Activated T-cell treated with anti-CD3 and anti-CD28 coated beads, Interleukin-2, amount 50 U/mL, for 1 hour (primary cell): ENCODE data around the gene MTCL1.

Source experiments
- DNase-seq: peaks from one replicate; pipeline ENCODE4 v3.0.0-alpha.2; 2020

Gene MTCL1

DNA sequence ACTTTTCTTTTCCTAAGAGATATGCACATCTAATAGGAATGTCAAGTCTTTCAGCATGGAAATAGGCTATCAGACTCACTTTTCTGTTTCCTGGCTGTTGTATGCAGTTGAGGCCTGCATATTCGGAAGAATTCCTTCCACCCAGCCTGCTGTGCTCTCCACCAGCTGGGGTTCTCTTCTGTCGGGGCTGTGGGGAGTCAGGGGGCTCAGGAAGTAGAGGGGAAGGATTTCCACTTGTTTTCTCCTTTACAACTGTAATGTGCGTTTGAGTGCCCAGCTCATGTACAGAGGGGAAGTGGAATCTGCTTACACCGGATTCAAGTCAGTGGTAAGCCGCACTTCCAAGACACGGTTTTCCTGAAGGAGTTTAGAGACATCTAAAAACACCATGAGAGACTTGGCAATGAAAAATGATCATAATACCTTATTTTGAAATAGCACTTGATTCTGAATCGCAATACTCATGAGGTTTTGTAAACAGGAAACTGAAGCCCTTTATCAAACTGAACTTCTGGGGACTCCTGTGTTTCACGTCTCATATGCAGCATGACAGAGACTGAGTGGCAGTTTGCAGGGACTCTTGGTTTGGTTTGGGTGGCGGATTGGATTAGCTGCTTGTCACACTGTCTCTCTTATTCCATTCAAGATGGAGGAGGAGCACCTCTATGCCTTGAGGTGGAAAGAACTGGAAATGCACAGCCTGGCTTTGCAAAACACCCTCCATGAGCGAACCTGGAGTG is 90.4 kb downstream of the MTCL1 start:
- DNase-seq = no peak

DNA sequence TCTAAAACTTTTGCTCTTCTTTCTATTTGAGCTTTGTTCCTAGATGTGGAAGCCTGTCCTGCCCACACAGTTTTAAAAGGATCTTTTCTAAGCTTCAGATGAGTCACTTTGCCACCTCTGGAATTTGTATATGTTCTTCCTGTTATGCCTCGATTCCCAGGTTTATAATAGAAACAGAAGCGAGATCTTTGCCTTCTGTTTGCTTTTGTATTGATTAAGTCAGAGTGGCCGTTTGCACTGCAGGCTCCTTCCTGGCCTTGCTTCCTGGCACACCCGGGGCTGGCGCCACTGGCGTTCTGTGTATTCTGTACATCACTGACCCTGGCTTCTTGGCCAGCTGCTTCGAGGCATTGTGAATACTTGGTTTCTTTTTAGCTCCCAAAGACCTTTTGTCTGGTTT is 91.8 kb downstream of the MTCL1 start:
- no peak for DNase-seq

DNA sequence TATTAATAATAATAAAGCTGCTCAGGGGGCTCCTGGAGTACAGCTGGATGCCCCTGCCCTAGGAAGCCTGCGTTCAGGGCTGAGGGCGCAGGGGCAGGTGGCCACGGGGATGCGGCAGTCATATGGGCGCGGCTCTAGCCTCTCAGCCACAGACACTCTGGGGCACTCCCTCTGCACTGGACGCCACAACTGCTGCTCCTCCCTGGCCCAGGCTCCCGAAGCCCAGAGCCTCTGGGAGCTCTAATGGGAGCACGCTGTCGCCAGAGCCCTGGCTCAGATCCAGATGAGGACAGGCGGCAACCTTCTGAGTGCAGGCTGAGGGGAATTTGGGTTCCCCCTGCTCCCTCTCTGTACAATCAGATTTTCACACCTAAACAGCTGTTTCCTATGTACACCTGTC is 93.6 kb downstream of the MTCL1 start:
- DNase-seq = no peak

DNA sequence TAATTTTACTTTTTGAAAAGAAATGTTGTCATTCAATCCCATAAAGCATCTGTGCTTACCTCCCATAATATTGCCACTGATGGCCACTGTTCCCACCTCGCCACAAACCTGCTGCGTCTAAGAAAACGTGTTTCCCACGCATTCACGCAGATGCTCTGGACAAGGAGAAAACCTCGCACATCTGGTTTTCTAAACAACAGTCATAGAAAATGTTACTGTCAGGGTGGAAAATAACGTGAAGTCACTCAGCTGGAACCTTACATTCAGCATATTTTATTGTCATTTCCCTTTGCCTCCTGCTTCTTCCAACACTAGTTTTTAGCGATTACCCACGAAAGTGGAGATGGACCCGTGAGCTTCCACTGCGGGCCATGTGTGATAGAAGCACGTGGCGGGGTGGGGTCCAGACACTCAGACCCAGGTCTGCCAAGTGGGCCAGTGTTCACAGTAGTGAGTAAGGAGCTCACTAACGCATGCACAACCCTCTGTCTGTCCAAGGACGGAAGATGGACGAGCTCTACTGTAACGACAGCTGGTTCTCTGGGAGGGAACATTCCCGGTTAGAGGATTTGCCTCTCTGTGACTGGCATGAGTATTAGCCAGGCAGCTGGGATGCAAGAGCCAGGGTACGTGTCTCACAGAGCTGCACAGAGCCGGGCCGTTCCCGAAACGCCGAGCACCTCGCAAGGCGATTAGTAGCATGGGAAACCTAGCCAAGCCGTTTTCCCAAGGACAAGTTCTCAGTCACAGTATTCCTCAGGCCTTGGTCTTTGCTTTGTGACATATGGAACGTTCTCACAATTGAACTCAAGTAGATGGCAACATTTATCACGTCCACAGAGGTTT is 94.5 kb downstream of the MTCL1 start:
- no peak for DNase-seq

DNA sequence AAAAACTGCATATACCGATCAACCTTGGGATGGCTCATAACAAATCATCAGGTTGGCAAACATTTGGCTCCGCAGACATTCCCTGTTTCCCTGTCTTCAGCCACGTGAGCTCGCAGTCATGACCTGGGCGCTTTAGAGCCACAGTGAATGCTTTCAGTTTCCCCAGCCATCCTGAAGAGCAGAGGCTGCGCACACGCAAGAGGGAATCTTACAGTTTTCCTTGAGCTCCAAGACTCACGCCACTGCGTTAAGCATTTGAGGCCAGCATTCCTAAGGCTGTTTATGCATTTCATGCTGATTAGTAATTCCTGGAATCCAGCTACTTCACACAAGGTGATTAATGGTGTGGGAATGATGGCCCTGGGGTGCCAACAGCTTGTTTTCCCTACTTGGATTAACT is 95.1 kb downstream of the MTCL1 start:
- DNase-seq = no peak

DNA sequence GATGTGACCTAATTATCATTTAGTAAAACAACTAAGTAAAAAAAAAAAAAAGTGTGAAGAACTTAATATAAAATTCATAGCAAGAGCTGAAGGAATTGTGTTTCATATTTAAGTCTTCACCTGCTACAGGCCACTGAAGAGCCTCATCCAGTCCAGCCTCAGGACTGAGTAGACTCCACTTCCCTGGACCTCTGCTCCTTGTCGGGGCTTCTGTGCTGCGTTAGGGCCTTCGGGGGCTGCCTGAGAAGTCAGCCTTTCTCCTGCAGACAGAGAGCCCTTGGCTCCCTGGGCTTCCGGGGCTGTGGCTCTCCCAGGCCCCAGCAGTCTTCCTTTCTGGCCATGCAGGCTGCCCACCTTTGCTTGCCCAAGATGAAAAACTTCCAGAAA is 95.5 kb downstream of the MTCL1 start:
- no peak for DNase-seq

DNA sequence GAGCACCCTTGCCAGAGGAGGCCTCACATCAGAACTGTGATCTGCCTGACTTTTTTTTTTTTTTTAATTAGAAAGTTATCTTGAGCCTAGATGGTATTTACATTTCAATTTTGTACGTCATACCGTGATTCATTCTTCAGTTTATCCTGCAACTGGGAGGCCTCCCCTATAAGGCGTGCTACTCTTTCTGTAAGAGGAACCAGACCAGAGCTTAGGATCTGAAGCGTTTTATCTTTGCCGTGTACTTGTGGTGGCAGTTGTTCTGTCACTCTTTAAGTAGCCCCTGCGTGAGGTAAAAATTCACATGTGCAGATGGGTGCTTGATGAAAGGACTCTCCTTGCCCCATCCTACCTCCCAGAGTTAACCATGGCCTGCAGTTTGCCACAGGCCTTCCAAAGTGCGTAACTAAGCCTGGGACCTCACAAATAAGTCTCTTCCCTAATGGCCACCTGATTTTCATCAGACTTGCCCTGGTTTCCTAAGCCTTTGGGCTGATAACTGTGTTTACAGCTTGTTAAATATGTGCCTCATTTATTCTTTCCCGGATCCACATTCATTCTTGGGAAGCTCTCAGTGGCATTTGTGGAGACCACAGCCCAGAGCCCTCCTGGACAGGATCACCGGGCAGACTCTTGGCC is 96.0 kb downstream of the MTCL1 start:
- no peak for DNase-seq

DNA sequence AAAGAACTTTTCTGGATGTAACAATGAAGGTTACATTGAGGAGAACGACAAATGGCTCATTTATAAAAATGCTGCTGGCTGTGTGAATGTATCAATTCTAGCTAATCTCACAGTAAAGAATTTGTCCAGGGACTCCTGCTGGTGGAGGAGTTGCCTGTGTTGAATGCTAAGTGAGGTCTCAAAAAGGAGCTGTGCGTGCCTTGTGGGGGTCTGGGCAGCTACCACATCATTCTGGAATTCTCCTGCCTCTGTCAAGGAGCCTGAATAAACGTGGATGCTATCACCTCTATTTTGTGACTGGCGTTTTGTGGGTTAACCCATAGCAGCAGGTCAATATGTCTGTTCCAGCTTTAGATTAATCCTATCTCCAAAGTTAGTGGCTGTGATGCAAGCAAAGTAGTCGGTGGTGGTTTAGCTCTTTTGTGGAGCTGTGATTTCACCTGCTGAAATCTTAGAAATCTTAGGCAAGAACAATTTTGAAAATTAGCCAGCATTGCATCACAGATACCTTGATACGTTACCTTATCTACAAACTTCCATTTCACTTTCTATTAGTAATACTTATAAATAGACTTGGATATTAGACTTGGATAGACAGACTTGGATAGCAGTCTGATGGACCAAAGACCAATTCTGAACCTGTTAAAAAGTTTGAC is 96.8 kb downstream of the MTCL1 start:
- no peak for DNase-seq

DNA sequence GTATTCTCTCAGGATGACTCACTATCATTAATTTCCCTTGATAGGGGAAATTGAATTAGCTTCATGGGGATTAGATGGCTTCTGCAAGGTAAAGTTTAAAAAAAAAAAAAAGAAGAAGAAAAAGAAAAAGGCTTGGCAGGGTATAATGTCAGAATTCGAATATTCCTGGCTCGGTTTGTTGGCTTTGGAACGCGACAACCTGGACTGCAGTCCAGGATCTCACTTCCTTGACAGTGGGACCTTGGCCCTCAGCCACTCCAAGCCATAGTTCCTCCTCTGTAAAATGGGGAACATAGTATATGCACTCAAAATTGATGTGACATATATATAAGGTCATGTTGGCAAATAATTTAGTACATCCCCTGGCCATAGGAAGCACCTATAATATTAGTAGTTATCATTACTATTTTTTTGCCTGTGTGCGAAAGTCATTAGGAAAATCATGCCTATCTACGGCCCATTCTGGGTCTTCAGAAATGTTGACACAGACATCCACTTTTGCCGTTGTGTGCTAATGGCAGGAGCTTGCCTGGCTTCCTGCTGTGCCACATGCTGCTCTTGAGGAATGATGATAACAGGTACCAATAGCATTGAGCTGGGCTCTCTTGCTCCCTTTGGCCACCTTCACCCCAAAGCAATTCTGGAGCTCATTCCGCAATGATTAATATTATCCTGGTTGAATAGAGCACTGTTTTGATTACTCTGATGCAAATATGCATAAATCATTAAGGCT is 97.9 kb downstream of the MTCL1 start:
- no peak for DNase-seq

DNA sequence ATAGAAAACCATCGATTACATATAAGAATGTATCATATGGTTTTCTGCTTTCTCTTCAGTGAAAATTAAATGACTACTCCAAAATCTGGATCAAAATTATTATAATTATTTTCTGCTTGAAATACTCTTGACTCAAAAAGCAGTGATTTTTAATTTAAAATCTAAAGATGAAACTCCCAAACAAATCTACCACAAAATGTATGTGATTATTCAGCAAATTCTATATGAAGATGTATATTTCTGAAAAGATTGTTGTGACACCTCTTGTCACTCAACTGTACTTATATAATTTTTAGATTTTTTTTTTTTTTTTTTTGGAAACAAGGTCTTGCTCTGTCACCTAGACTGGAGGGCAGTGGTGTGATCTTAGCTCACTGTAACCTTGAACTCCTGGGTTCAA is 98.6 kb downstream of the MTCL1 start:
- no peak for DNase-seq

DNA sequence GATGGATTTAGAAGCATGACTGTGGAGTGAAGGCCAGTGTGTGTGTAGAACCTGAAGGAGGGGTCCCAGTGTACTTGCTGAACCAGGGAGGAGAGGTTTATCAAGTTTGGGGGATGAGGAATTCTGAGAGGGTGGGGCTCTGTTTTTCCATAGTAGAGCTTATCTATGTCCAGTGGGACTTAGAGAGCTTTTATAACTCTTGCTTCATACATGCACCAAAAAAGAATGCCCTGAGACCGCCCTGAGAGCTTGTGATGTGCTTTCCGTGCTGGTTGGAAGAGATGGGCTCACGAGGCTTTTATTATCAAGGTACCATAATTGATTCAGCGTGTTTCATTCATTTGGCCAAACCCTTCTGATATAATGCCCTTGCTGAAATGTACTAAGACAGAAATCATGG is 100.2 kb downstream of the MTCL1 start:
- DNase-seq = no peak

DNA sequence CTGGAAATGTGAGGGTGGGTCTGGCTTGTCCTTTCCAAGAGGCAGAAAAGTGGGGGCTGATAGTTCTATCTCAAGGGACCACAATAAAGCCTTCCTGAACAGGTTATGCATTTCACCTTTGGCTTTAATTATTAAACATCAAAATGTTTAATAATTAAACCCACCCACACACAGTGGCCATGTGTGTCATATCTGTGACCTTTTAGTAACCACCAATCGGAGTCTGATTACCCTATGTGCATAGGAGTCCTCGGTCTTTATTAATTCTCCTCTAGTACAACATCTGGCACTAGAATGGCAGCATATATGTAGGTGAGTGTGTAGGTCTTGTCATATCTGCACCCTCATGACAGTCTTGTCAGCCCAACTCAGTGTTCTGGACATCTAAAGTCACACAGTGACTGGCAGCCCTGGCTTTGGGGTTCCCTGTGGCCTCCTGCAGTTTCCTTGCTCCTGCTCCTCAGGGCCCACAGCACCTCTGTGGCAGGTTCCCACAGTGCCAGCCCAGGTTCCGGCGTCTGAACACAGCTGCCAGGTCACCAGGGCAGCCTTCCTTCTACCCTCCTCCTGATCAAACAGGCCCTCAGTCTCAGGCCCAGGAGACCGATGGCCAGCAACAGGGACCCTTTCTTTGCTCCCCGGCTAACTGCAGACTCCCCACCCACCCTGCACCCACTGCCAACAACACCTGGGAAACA is 100.9 kb downstream of the MTCL1 start:
- DNase-seq = no peak

DNA sequence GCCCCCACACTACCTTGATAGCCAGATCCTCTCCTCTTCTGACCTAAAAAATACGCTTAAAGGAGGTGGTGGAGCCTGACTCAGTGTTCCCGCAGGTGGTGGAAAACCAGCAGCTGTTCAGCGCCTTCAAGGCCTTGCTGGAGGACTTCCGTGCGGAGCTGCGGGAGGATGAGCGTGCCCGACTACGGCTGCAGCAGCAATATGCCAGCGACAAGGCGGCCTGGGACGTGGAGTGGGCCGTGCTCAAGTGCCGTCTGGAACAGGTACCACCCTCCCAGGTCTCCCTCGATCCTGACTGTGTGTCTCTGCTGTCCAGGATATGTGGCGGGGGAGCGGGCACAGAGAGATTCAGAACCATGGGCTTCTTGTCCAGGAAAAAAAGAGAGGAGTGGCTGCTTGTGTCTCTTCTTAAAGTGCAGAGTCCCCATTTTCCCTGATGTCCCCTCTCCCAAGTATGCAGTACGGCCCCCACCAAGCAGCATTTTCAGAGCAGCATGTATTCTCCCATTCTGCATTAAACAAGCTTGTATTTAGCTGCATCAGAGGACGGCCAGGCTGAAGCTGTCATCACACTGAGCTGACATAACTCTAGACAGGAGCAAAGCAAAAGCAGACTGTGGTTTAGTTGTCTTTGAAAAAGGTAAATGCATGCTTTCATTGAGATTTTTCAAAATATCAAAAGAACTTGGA is 101.6 kb downstream of the MTCL1 start:
- DNase-seq = no peak

DNA sequence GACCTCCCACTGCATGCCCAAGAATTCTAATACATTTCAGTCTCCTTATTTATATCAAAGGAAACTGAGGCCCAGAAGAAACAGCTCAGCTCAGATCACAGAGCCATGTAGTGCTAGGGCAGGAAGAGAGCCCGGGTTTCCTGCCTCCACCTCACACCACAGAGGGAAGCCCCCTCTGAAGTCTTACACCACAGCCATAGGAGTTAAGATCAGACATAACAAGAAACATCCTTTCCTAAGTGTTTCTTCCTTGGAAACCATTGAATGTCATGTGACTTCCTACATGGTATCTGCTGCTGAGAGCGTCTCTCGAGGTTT is 102.1 kb downstream of the MTCL1 start:
- DNase-seq = no peak

DNA sequence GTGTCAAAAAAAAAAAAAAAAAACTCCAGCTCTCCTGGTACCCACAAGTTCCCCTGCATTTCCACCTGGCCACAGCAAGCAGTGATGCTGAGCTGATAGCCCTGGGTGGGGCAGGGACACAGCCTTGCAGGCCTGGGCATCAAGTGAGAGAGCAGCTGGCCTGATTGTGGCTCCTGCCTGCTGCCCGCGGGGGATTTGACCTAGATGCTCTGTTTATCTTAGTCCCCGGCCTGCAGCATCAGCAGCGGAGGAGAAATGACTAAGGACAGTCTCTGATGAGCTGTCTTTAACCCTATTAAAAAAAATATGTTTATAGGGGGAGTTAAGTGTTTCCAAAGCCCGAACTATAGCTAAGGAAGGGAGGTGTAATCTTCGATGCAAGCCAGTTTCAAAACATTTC is 102.6 kb downstream of the MTCL1 start:
- no peak for DNase-seq

DNA sequence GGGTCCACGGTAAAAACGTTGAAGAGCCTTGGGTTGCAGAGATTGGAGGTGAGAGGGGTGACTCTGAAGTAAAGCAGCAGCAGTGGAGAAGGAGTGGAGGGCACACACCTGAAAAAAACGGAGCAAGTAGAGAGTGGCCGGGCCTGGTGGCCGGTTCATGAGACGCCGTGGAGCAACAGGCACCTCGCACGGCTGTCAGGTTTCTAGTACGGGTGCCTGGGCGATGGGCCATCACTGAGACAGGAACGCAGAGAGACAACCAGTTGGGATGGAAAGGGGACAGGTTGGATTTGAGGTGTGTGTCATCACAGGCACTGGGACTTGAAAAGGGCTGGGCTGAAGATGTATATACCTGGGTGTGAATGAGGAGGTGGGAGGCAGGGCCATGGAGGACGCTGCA is 104.2 kb downstream of the MTCL1 start:
- DNase-seq = no peak

DNA sequence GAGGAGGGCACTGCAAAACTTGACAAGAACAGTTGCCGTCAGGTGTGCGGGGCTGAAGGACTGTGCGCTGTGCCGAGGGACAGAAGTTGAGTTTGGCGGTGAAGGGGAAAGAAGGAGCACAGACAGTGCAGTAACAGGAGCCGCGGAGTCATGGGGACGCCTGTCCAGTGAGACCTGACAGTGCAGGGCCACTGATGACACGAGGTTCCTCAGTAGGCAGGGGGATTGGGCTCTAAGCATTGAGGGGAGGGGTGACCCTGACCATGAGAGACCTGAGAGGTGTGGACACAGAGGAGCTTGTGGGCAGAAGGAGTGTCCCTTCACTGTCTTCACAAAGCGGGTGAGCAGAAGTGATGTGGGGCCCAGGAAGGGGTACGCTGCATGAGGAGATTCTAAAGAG is 104.8 kb downstream of the MTCL1 start:
- DNase-seq = no peak

DNA sequence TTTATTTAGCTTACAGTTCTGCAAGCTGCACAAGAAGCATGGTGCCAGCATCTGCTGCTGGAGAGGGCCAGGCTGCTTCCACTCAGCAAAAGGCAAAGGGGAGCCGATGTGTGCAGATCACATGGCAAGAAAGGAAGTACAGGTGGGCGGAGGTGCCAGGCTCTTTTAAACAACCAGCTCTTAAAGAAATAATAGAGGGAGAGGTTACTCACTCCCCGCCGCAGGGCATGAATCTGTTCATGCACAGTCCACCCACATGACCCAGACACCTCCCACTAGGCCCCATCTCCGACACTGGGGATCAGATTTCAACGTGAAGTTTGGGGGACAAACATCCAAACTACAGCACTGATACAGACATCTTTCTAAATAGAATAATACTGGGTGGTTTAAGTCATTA is 105.8 kb downstream of the MTCL1 start:
- DNase-seq = no peak

DNA sequence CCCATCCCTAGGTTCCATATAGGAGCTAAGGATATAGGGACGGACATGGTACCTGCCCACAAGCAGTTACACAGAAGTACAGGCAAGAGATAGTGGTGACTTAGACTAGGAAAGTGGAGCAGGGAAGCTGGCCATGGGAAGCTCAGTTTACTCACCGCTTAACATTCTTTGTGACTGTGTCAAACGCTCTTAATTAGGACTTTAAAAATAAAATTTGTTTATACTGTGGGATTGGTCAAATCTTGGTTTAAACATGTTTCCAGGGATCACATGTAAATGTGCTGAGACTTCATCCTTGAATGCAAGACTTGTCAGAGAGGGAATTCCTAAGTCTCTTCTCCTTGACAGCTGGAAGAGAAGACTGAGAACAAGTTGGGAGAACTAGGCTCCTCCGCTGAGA is 107.3 kb downstream of the MTCL1 start:
- DNase-seq = no peak

DNA sequence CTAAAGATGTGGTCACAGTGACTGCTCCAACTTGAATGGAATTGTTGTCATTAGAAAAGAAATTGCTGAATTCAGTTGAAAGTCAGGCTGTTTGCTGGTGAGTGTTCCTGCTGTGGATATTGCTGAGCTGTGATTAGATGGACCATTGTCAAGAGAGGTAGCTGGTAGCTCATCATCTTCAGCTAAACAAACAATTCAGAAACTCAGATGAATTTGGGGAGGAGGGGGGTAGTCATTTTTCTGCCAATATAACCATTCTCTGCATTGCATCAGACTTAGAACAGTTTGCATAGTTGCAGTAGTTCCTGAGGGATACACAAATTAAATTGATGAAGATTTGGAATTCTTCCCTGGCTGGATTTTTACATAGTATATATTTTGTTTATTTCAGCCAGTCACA is 108.3 kb downstream of the MTCL1 start:
- DNase-seq = no peak

DNA sequence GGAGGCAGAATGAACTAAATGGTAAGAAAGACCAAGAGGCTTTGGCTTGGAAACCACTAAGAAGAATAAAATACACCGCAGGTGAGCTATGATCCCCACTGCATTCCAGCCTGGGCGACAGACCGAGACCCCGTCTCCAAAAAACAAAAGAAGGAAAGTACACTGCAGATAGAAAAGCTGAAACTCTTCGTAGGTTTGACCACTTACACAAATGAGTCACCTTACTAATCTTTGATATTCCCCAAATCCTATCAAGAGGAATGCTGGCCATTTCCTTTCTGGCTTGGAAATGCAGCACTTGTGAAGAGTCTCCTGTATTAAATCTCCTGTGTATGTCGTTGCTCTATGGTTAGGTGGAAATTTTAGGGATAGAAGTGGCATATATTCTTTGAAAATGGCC is 108.8 kb downstream of the MTCL1 start:
- no peak for DNase-seq

DNA sequence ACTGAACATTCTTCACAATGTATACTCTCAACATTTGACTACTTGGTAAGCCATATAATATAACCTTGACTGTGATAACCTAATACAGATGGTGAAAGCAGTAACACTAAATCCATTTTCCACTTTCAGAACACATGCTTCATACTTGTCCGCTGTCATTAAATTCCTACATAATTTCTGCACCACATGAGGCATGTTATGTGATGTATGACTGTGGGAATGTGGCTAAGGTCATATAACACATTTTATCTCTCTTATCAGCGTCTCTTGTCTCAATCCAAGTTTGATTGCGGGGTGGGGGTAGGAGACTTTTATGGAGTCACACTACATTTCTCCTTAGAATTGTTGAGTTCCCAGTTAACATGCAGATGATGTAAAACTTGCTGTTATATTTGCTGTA is 110.9 kb downstream of the MTCL1 start:
- no peak for DNase-seq
